Gastroesophageal sphincter (tissue), 4 donors: ENCODE data around the gene DRGX. TPM values are rescaled to one million over a fixed set of nuclear protein-coding genes. Genes with fewer than 3 reads are reported as not detected.

Source experiments
- ATAC-seq: fragments of 150-250 bp; one replicate; pipeline ENCODE4 v1.9.1; 2016; ENCODE audit warnings: mild to moderate bottlenecking, moderate library complexity
- H3K27ac ChIP-seq, 4 donors: fragments of 200-600 bp; sonication (generic) in 3 of 4; 1 replicate in 3 of 4; 2 replicates in 1 of 4; pipeline ENCODE4 v1.5.1; 2016 to 2019
- H3K27me3 ChIP-seq: fragments of 200-600 bp; sonication (generic); one replicate; pipeline ENCODE4 v1.5.1; 2019
- H3K36me3 ChIP-seq, 2 donors: fragments of 200-600 bp; sonication (generic); one replicate each; pipeline ENCODE4 v1.5.1; 2019; ENCODE audit warnings: control low read depth in 1 of 2
- H3K4me1 ChIP-seq, 3 donors: fragments of 200-600 bp; sonication (generic); 1 replicate in 2 of 3; 2 replicates in 1 of 3; pipeline ENCODE4 v1.5.1; 2016 to 2019; ENCODE audit warnings: control low read depth in 2 of 3
- H3K4me3 ChIP-seq, 2 donors: fragments of 200-600 bp; sonication (generic); one replicate each; pipeline ENCODE4 v1.5.1; 2019; ENCODE audit warnings: mild to moderate bottlenecking in 1 of 2, moderate library complexity in 1 of 2
- H3K9me3 ChIP-seq, 3 donors: fragments of 200-600 bp; sonication (generic); one replicate each; pipeline ENCODE4 v1.5.1; 2017 to 2019; ENCODE audit warnings: control low read depth in 2 of 3
- EP300 ChIP-seq: sonication (generic); formaldehyde crosslinking; IDR thresholded peaks from one replicate; pipeline ENCODE4 v1.6.1; 2017; ENCODE audit warnings: antibody characterized with exemption, mild to moderate bottlenecking
- POLR2A ChIP-seq, 2 donors: fragments of 450-650 bp; IDR thresholded peaks; one replicate each; pipeline ENCODE4 v1.6.1; 2017; ENCODE audit warnings: antibody characterized with exemption in 2 of 2, mild to moderate bottlenecking in 2 of 2, moderate library complexity in 1 of 2
- POLR2AphosphoS5 ChIP-seq: sonication (generic); formaldehyde crosslinking; IDR thresholded peaks from one replicate; pipeline ENCODE4 v1.6.1; 2017; ENCODE audit warnings: antibody characterized with exemption
- WGBS, 2 donors: methylation state at CpG; one replicate each; pipeline ENCODE4 v1.1.5; 2018; ENCODE audit warnings: low coverage in 1 of 2; 5-methylcytosine and 5-hydroxymethylcytosine counted together
- total RNA-seq, 4 donors: library from RNA; depleted of rRNA; stranded (reverse); fragments of >200 nt; gene quantifications; one replicate each; pipeline ENCODE4 v1.1.0, GENCODE V29; 2016
- TF ChIP-seq, protein P1 (sequence below), 4 experiments: fragments of 200-600 bp in 2 of 4; fragments of 450-650 bp in 2 of 4; sonication (generic) in 1 of 4; IDR thresholded peaks; one replicate each; pipeline ENCODE4 v1.5.1; 2017 to 2019; ENCODE audit warnings: antibody characterized with exemption in 4 of 4, mild to moderate bottlenecking in 2 of 4, moderate library complexity in 2 of 4

DRGX gene
- total RNA-seq, 4 donors from 2014 or later, result not detected

DNA sequence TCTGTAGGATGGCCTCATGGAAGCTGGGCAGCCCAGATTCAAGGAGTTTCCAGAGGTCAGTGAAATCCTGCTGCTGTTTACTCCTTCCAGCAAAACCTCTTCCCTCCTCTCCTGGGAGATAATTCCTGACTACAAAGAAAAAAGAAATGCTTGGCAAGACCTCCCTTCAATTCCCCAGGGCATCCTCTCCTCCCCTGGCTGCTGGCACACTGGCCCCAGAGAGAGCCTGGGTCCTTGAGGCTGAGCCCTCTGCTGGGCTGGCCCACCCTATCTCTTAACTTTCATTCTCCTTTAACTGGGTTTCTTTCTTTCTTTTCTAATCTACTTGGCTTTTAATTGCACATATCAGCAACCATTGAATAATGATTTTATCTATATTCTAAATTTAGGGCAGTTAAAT lies 7.7 kb downstream of the DRGX start:
- Histone ChIP-seq H3K9me3 (no peaks in the 10 kb centered on the region), H3K27me3 (peaks cover 80% of the 10 kb centered on the region)

DNA sequence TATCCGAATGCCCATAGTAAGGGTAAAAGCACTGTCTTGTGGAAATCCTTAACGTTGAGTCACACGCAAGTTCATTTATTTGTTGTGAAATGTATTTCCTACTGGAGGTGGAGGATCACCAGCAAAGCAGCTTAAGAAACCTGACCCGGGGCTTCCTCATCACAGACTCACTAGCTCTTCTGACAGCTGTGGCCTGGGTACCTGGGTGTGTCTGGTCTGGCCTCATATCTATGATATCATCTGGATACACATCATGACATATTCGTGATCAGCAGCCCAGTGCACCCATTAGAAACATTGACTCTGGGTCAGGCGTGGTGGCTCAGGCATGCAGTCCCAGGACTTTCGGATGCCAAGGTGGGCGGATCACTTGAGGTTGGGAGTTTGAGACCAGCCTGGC lies 8.8 kb downstream of the DRGX start:
- H3K27ac ChIP-seq, result no peak overlapping the region
- no peaks in the 10 kb centered on the region for H3K9me3 ChIP-seq
- no peaks in the 10 kb centered on the region for H3K4me1 ChIP-seq
- no peak overlapping the region for H3K4me3 ChIP-seq
- TF ChIP-seq, protein P1, sequence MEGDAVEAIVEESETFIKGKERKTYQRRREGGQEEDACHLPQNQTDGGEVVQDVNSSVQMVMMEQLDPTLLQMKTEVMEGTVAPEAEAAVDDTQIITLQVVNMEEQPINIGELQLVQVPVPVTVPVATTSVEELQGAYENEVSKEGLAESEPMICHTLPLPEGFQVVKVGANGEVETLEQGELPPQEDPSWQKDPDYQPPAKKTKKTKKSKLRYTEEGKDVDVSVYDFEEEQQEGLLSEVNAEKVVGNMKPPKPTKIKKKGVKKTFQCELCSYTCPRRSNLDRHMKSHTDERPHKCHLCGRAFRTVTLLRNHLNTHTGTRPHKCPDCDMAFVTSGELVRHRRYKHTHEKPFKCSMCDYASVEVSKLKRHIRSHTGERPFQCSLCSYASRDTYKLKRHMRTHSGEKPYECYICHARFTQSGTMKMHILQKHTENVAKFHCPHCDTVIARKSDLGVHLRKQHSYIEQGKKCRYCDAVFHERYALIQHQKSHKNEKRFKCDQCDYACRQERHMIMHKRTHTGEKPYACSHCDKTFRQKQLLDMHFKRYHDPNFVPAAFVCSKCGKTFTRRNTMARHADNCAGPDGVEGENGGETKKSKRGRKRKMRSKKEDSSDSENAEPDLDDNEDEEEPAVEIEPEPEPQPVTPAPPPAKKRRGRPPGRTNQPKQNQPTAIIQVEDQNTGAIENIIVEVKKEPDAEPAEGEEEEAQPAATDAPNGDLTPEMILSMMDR (IDR thresholded peaks at IDR 0.05), result no peak
- TF ChIP-seq POLR2A (IDR thresholded peaks at IDR 0.05), result no peak
- no peak for TF ChIP-seq POLR2AphosphoS5
- no peak for TF ChIP-seq EP300
- peaks cover 73% of the 10 kb centered on the region for H3K27me3 ChIP-seq
- no peaks in the 10 kb centered on the region for H3K36me3 ChIP-seq
- ATAC-seq, result no peak
- 82 to 83% methylated on average over 2 to 6 of the region's 8 CpGs for WGBS, 2 donors

More for the DNA sequence above, 7.7 kb downstream of the DRGX start:
- H3K27ac ChIP-seq, result no peak overlapping the region
- H3K4me3 ChIP-seq, result no peak overlapping the region
- TF ChIP-seq, protein P1 (IDR thresholded peaks at IDR 0.05), result no peak
- no peak for TF ChIP-seq POLR2AphosphoS5
- TF ChIP-seq EP300, result no peak
- H3K36me3 ChIP-seq, result no peaks in the 10 kb centered on the region
- H3K4me1 ChIP-seq, result no peaks in the 10 kb centered on the region
- no peak for ATAC-seq

DNA sequence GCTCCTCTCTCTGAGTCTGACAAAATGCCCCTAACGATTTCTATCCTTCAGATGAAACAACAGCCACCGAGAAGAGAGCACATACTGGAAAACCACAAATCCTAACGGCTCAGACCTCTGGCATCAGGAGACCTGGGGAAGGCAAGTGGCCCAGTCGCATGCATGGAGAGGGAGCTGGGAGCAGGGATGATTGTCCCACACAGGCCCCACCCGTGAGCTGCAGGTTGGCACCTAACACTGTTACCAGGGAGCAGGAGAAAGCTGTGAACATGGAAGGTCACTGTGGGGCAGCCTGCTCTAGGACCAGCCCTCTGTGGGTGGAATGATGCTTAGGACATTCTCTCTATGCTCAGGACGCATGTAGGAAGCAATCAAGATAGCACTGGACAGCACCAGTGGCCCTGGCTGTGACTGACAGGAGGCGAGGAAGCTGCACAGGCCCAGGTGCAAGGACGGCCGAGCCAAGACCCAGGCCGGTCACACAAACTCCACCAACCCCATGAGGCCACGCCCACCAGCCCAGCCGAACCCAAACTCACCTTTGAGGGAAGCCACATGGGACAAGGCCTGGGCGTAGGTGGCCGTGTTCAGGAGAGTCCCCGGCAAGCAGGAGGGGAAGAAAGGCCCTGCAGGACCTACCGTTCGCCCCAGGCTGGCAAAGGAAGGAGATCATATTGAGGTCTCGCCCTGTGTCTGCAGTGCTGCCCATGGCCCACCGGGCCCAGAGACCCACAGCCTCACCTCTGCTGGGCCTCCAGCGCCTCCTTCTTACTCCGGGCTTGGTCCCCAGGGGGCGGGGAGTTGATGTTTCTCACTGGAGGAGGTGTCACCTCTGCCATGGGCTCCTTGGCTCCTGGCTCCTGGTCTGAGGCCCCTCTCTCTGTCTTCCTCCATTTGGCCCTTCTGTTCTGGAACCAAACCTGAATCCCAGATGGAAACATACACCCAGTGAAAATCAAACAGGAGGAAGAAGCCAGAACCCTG lies 9.7 kb downstream of the DRGX start:
- Histone ChIP-seq H3K27me3 (peaks cover 73% of the 10 kb centered on the region), H3K27ac (no peak overlapping the region), H3K4me3 (no peak overlapping the region), H3K36me3 (no peaks in the 10 kb centered on the region), H3K9me3 (no peaks in the 10 kb centered on the region), H3K4me1 (no peaks in the 10 kb centered on the region)
- WGBS, 2 donors, result 65 to 66% methylated on average over 4 to 6 of the region's 22 CpGs
- no peak for TF ChIP-seq POLR2AphosphoS5
- TF ChIP-seq, protein P1 (IDR thresholded peaks at IDR 0.05), result no peak
- TF ChIP-seq POLR2A (IDR thresholded peaks at IDR 0.05), result no peak
- TF ChIP-seq EP300, result no peak
- ATAC-seq, result no peak

DNA sequence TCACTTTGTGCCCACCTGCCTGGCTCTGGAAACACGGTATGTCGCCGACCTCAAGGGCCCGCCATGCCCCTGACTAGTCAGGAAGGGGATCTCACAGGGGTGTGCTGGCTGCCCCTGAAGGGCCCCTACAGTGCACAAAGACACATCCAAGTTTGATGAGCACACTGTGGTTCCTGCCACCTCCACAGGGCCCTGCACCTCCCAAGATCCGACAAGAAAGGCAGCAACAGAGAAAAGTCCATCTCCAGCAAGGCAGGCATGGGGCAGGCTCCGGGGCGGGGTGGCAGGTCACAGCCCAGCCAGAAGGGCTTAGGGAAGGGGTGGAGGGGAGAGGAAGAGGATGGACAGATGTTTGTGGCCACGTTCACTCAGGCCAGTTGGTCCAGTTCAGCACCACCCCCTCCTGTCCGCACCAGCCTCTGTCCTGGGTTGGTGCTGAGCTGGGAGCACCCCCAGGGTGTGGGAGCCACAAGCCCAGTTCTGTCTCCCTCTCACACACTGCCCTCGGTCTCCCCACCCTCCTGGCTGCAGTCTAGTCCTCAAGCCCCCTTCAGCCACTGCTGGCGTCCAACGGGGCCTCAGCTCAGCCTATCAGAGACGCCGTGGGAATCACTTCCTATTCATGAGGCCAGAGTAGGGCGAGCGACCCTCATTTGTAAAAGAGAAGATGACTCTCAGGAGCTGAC lies 11.5 kb downstream of the DRGX start:
- no peak overlapping the region for H3K27ac ChIP-seq
- no peak for ATAC-seq
- WGBS, 2 donors, result 30 to 40% methylated on average over 2 of the region's 16 CpGs
- H3K36me3 ChIP-seq, result no peaks in the 10 kb centered on the region
- H3K9me3 ChIP-seq, result no peaks in the 10 kb centered on the region
- H3K4me1 ChIP-seq, result no peaks in the 10 kb centered on the region
- peaks cover 60% of the 10 kb centered on the region for H3K27me3 ChIP-seq
- no peak overlapping the region for H3K4me3 ChIP-seq
- TF ChIP-seq EP300 (no peak), POLR2AphosphoS5 (no peak), POLR2A (IDR thresholded peaks at IDR 0.05) (no peak)
- TF ChIP-seq, protein P1 (IDR thresholded peaks at IDR 0.05), result no peak
